Lower lobe of right lung (tissue), 2 donors: ENCODE measurements around the gene CCDC107. TPM values are rescaled to one million over a fixed set of nuclear protein-coding genes. Genes with fewer than 3 reads are reported as not detected.

Experiments
- ATAC-seq, 2 donors: fragments of 200-7000 bp; cut with Tn5 transposase; one replicate each; pipeline ENCODE4 v1.9.1; 2020 to 2022; ENCODE audit warnings: mild to moderate bottlenecking in 2 of 2, moderate library complexity in 2 of 2
- DNase-seq: peaks from one replicate; pipeline ENCODE4 v3.0.0-alpha.2; 2020
- H3K27ac ChIP-seq: fragments of 200-600 bp; one replicate; pipeline ENCODE4 v1.8.0; 2022
- H3K27me3 ChIP-seq: fragments of 200-600 bp; one replicate; pipeline ENCODE4 v1.8.0; 2022; ENCODE audit warnings: low read depth
- H3K36me3 ChIP-seq: fragments of 200-600 bp; one replicate; pipeline ENCODE4 v1.8.0; 2022; ENCODE audit warnings: mild to moderate bottlenecking
- H3K4me1 ChIP-seq: fragments of 200-600 bp; one replicate; pipeline ENCODE4 v1.8.0; 2022
- H3K4me3 ChIP-seq: fragments of 200-600 bp; one replicate; pipeline ENCODE4 v1.8.0; 2022; ENCODE audit warnings: mild to moderate bottlenecking
- H3K9me3 ChIP-seq: fragments of 200-600 bp; one replicate; pipeline ENCODE4 v1.8.0; 2022
- CTCF ChIP-seq: fragments of 200-600 bp; IDR thresholded peaks from one replicate; pipeline ENCODE4 v1.8.0; 2022; ENCODE audit warnings: antibody characterized with exemption, mild to moderate bottlenecking
- intact Hi-C: fragments of 100-400 bp; cut with DNase I; formaldehyde crosslinking; loops from one replicate; pipeline ENCODE4 v1.11.0; 2022
- total RNA-seq: library from RNA; stranded (reverse); fragmentation: NEBNext Ultra II Directional; extraction: Animal tissue kit (Norgen Biotek cat#: 25700); gene quantifications from one replicate; pipeline ENCODE4 v1.2.1, GENCODE V29; 2021
- donor health status: DM: no; HTN: yes; CAD: no; lungs with severe emphysema.

CCDC107 gene
- total RNA-seq, 1 donor from 2014 or later, result 28.9 TPM

DNA sequence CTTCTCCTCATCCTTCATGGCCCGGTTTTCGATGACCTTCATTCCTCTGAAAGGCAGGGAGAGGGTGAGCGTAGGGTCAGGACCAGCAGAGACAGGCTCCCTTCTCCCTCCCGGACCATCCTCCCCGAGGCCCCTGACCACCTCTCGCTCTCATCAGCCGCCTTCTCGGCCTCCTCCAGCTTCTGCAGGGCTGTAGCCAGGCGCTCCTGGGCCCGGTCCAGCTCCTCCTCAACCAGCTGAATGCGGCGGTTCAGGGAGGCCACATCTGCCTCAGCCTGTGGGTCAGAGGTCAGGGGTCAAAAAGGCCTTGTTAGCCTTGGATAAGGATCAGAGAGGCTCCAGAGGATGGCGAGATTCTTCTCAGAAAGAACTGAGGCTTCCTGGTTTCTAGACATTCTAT, 27.4 kb downstream of the CCDC107 start:
- DNase-seq (no peak), ATAC-seq (no peak)
- H3K9me3 ChIP-seq, result no peaks in the 10 kb centered on the region
- no peak for TF ChIP-seq CTCF
- no peaks in the 10 kb centered on the region for H3K27me3 ChIP-seq
- H3K27ac ChIP-seq, result no peak overlapping the region
- H3K4me1 ChIP-seq, result peaks cover 16% of the 10 kb centered on the region
- intact Hi-C loops, result no loop called here
- H3K4me3 ChIP-seq, result no peak overlapping the region
- peaks cover 11% of the 10 kb centered on the region for H3K36me3 ChIP-seq

GRCh38 chr9:35686222-35687203, 28.4 kb downstream of the CCDC107 start:
- DNase-seq, result no peak
- no peaks in the 10 kb centered on the region for H3K27me3 ChIP-seq
- H3K36me3 ChIP-seq, result peaks cover 11% of the 10 kb centered on the region
- intact Hi-C loops, result no loop called here
- peaks cover 21% of the 10 kb centered on the region for H3K4me1 ChIP-seq
- H3K4me3 ChIP-seq, result peak overlapping the region; percentile 3
- no peak for TF ChIP-seq CTCF
- H3K9me3 ChIP-seq, result no peaks in the 10 kb centered on the region
- no peak for ATAC-seq
- no peak overlapping the region for H3K27ac ChIP-seq

GRCh38 chr9:35687306-35687705, 29.2 kb downstream of the CCDC107 start:
- no peak for DNase-seq
- peaks cover 23% of the 10 kb centered on the region for H3K4me1 ChIP-seq
- H3K27me3 ChIP-seq, result no peaks in the 10 kb centered on the region
- H3K9me3 ChIP-seq, result no peaks in the 10 kb centered on the region
- no peak overlapping the region for H3K4me3 ChIP-seq
- ATAC-seq, result no peak
- peaks cover 11% of the 10 kb centered on the region for H3K36me3 ChIP-seq
- H3K27ac ChIP-seq, result no peak overlapping the region
- TF ChIP-seq CTCF, result no peak
- intact Hi-C loops, result no loop called here

- Histone ChIP-seq H3K27ac (no peak overlapping the region), H3K9me3 (no peaks in the 10 kb centered on the region), H3K36me3 (peaks cover 11% of the 10 kb centered on the region), H3K27me3 (no peaks in the 10 kb centered on the region), H3K4me3 (peak overlapping the region; percentile 73), H3K4me1 (peaks cover 21% of the 10 kb centered on the region)
- intact Hi-C loops, result no loop called here
- ATAC-seq, result no peak
- TF ChIP-seq CTCF, result no peak
- DNase-seq, result no peak
Observed at GRCh38 chr9:35687972-35688557, 30.0 kb downstream of the CCDC107 start.

DNA sequence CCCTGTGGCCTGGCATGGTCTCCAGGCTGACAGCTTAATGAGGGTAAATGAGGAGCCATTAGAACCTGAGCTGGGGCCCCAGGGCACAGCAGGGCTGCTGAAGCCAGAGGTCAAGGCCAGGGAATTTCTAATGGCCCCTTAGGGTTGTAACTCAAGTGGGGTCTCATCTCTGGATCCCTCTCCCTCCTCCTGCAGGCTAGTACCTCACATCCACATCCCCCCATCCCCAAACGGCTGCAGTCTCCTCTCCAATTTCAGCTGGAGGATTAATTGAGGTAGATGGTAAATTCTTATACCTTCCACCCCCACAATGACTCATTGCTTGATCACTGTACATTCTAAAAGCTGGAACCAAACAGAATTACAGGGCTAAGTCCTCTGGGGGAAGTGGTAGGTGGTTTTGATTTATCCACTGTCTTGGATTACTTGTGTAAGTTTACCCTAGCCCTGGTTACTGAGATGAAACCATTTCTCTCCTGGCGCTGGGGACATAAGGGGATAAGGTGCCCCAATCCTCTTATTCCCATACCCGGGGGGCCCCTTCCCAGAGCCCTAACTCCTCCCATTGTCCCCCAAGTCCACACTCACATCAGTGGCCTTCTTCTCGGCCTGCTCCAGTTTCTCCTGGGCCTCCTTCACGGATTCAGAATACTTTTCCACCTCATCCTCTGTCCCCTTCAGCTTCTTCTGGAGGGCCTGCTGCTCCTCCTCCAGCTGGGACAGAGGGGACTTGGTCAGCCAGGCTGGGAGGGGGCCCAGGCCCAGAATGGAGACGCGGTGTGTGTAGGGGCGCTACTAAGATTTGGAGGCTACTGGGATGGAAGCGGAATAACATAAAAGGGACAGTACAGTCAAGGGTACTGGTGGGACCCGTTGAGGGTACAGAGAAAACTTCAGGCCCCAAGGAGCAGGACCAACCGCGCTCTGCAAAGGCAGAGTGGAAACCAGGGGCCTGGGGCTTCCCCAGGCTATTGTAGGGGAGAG, 30.8 kb downstream of the CCDC107 start:
- ATAC-seq (no peak), DNase-seq (no peak)
- intact Hi-C loops, result no loop called here
- Histone ChIP-seq H3K4me3 (peak overlapping the region; percentile 73), H3K27ac (peak overlapping the region; percentile 80), H3K27me3 (no peaks in the 10 kb centered on the region), H3K9me3 (no peaks in the 10 kb centered on the region), H3K4me1 (peaks cover 14% of the 10 kb centered on the region), H3K36me3 (peaks cover 11% of the 10 kb centered on the region)
- no peak for TF ChIP-seq CTCF
